ENCODE data around the gene DNM2.
A peak's percentile ranks its signal among the peaks of the same experiment; 100 is the strongest.

Gene DNM2

GRCh38 chr19:10723591-10723990 is 5.7 kb downstream of the DNM2 start:
- H2AFZ ChIP-seq (ENCODE audit: low read depth, low read length): no peak overlapping the region
- H3K4me3 ChIP-seq (ENCODE audit: insufficient read depth in 1 of 2, low read depth in 1 of 2, low read length in 2 of 2): no peak overlapping the region
- H3K36me3 ChIP-seq (ENCODE audit: control insufficient read depth in 1 of 2, insufficient read depth in 2 of 2, low read depth in 1 of 2, low read length in 2 of 2): peaks cover 7 to 17% of the 10 kb centered on the region in 2 experiments
- no peak overlapping the region for H3K4ac ChIP-seq (ENCODE audit: low read depth in 1 of 2, low read length in 2 of 2)
- no peak overlapping the region for H2BK120ac ChIP-seq (ENCODE audit: low read depth, low read length)
- H3K9ac ChIP-seq (ENCODE audit: low read length): no peak overlapping the region
- H3K18ac ChIP-seq (ENCODE audit: low read depth in 1 of 2, low read length in 2 of 2): no peak overlapping the region
- no peak for DNase-seq
- no peak overlapping the region for H3K27ac ChIP-seq (ENCODE audit: low read length, poor library complexity, severe bottlenecking)
- no peak overlapping the region for H3K23ac ChIP-seq (ENCODE audit: low read length in 2 of 2)
- H2BK15ac ChIP-seq (ENCODE audit: low read depth, poor library complexity, severe bottlenecking): no peak overlapping the region
- no peak overlapping the region for H2BK5ac ChIP-seq (ENCODE audit: low read depth, low read length, poor library complexity, severe bottlenecking)
- H3K27me3 ChIP-seq (ENCODE audit: control insufficient read depth in 1 of 2, insufficient read depth in 1 of 2, low read length in 2 of 2): no peaks in the 10 kb centered on the region
- H3K9me3 ChIP-seq (ENCODE audit: control insufficient read depth, low read length): no peaks in the 10 kb centered on the region
- no peak overlapping the region for H2AK5ac ChIP-seq (ENCODE audit: low read length, severe bottlenecking)
- H3K4me1 ChIP-seq (ENCODE audit: control insufficient read depth, insufficient read depth, low read depth, low read length): peaks cover 19% of the 10 kb centered on the region
- H4K8ac ChIP-seq (ENCODE audit: low read length): no peak overlapping the region
- no peak overlapping the region for H3K4me2 ChIP-seq (ENCODE audit: low read length, poor library complexity, severe bottlenecking)
- no peak overlapping the region for H4K91ac ChIP-seq (ENCODE audit: low read length)
- no peak overlapping the region for H2BK12ac ChIP-seq (ENCODE audit: low read length in 2 of 2)
- WGBS: 97% methylated on average over 3 of the region's 3 CpGs
- no peaks in the 10 kb centered on the region for H3K79me1 ChIP-seq (replicated peaks; ENCODE audit: low read length, poor library complexity, severe bottlenecking)
- H3K14ac ChIP-seq (ENCODE audit: low read length in 2 of 2): no peak overlapping the region

- no peak overlapping the region for H2AK5ac ChIP-seq (ENCODE audit: low read length, severe bottlenecking)
- whole genome bisulfite sequencing: 92% methylated on average over 12 of the region's 12 CpGs
Observed at GRCh38 chr19:10724573-10725071, 6.7 kb downstream of the DNM2 start.

GRCh38 chr19:10725415-10725814 is 7.5 kb downstream of the DNM2 start:
- Histone ChIP-seq H2AFZ (ENCODE audit: low read depth, low read length) (no peak overlapping the region), H3K9me3 (ENCODE audit: control insufficient read depth, low read length) (no peaks in the 10 kb centered on the region), H2BK5ac (ENCODE audit: low read depth, low read length, poor library complexity, severe bottlenecking) (no peak overlapping the region), H3K18ac (ENCODE audit: low read depth in 1 of 2, low read length in 2 of 2) (no peak overlapping the region), H3K36me3 (ENCODE audit: control insufficient read depth in 1 of 2, insufficient read depth in 2 of 2, low read depth in 1 of 2, low read length in 2 of 2) (peaks cover 9 to 25% of the 10 kb centered on the region in 2 experiments), H3K4ac (ENCODE audit: low read depth in 1 of 2, low read length in 2 of 2) (no peak overlapping the region), H2BK12ac (ENCODE audit: low read length in 2 of 2) (no peak overlapping the region), H3K14ac (ENCODE audit: low read length in 2 of 2) (no peak overlapping the region), H3K9ac (ENCODE audit: low read length) (no peak overlapping the region), H4K91ac (ENCODE audit: low read length) (no peak overlapping the region), H2BK15ac (ENCODE audit: low read depth, poor library complexity, severe bottlenecking) (no peak overlapping the region), H3K79me1 (replicated peaks; ENCODE audit: low read length, poor library complexity, severe bottlenecking) (no peaks in the 10 kb centered on the region), H2BK120ac (ENCODE audit: low read depth, low read length) (no peak overlapping the region), H4K8ac (ENCODE audit: low read length) (no peak overlapping the region), H3K27me3 (ENCODE audit: control insufficient read depth in 1 of 2, insufficient read depth in 1 of 2, low read length in 2 of 2) (no peaks in the 10 kb centered on the region), H3K4me2 (ENCODE audit: low read length, poor library complexity, severe bottlenecking) (no peak overlapping the region), H2AK5ac (ENCODE audit: low read length, severe bottlenecking) (no peak overlapping the region), H3K4me1 (ENCODE audit: control insufficient read depth, insufficient read depth, low read depth, low read length) (peaks cover 12% of the 10 kb centered on the region), H3K23ac (ENCODE audit: low read length in 2 of 2) (no peak overlapping the region), H3K27ac (ENCODE audit: low read length, poor library complexity, severe bottlenecking) (no peak overlapping the region), H3K4me3 (ENCODE audit: insufficient read depth in 1 of 2, low read depth in 1 of 2, low read length in 2 of 2) (no peak overlapping the region)
- 98% methylated on average over 4 of the region's 4 CpGs for WGBS
- no peak for DNase-seq

More at GRCh38 chr19:10724573-10725071, 6.7 kb downstream of the DNM2 start:
- Histone ChIP-seq H3K79me1 (replicated peaks; ENCODE audit: low read length, poor library complexity, severe bottlenecking) (no peaks in the 10 kb centered on the region), H3K4me3 (ENCODE audit: insufficient read depth in 1 of 2, low read depth in 1 of 2, low read length in 2 of 2) (peak overlapping the region in 1 of 2 experiments; percentile 40), H3K27me3 (ENCODE audit: control insufficient read depth in 1 of 2, insufficient read depth in 1 of 2, low read length in 2 of 2) (no peaks in the 10 kb centered on the region), H3K36me3 (ENCODE audit: control insufficient read depth in 1 of 2, insufficient read depth in 2 of 2, low read depth in 1 of 2, low read length in 2 of 2) (peaks cover 8 to 22% of the 10 kb centered on the region in 2 experiments), H3K9me3 (ENCODE audit: control insufficient read depth, low read length) (no peaks in the 10 kb centered on the region), H3K4me2 (ENCODE audit: low read length, poor library complexity, severe bottlenecking) (no peak overlapping the region), H4K91ac (ENCODE audit: low read length) (no peak overlapping the region), H4K8ac (ENCODE audit: low read length) (no peak overlapping the region), H2AFZ (ENCODE audit: low read depth, low read length) (no peak overlapping the region), H3K4me1 (ENCODE audit: control insufficient read depth, insufficient read depth, low read depth, low read length) (peaks cover 13% of the 10 kb centered on the region), H3K9ac (ENCODE audit: low read length) (peak overlapping the region; percentile 49), H2BK12ac (ENCODE audit: low read length in 2 of 2) (no peak overlapping the region), H2BK120ac (ENCODE audit: low read depth, low read length) (no peak overlapping the region), H3K18ac (ENCODE audit: low read depth in 1 of 2, low read length in 2 of 2) (no peak overlapping the region), H3K23ac (ENCODE audit: low read length in 2 of 2) (no peak overlapping the region), H3K4ac (ENCODE audit: low read depth in 1 of 2, low read length in 2 of 2) (no peak overlapping the region), H2BK15ac (ENCODE audit: low read depth, poor library complexity, severe bottlenecking) (no peak overlapping the region), H2BK5ac (ENCODE audit: low read depth, low read length, poor library complexity, severe bottlenecking) (no peak overlapping the region), H3K14ac (ENCODE audit: low read length in 2 of 2) (no peak overlapping the region), H3K27ac (ENCODE audit: low read length, poor library complexity, severe bottlenecking) (no peak overlapping the region)
- no peak for DNase-seq

- 94% methylated on average over 7 of the region's 10 CpGs for WGBS
- Histone ChIP-seq H3K9ac (ENCODE audit: low read length) (no peak overlapping the region), H3K18ac (ENCODE audit: low read depth in 1 of 2, low read length in 2 of 2) (no peak overlapping the region)
Observed at GRCh38 chr19:10726268-10726667, 8.4 kb downstream of the DNM2 start.

More at GRCh38 chr19:10726268-10726667, 8.4 kb downstream of the DNM2 start:
- Histone ChIP-seq H2BK120ac (ENCODE audit: low read depth, low read length) (no peak overlapping the region), H3K36me3 (ENCODE audit: control insufficient read depth in 1 of 2, insufficient read depth in 2 of 2, low read depth in 1 of 2, low read length in 2 of 2) (peaks cover 4 to 26% of the 10 kb centered on the region in 2 experiments), H2BK15ac (ENCODE audit: low read depth, poor library complexity, severe bottlenecking) (no peak overlapping the region), H3K9me3 (ENCODE audit: control insufficient read depth, low read length) (no peaks in the 10 kb centered on the region), H3K79me1 (replicated peaks; ENCODE audit: low read length, poor library complexity, severe bottlenecking) (no peaks in the 10 kb centered on the region), H3K4me3 (ENCODE audit: insufficient read depth in 1 of 2, low read depth in 1 of 2, low read length in 2 of 2) (no peak overlapping the region), H3K4me1 (ENCODE audit: control insufficient read depth, insufficient read depth, low read depth, low read length) (peaks cover 20% of the 10 kb centered on the region), H3K4me2 (ENCODE audit: low read length, poor library complexity, severe bottlenecking) (no peak overlapping the region), H2AFZ (ENCODE audit: low read depth, low read length) (no peak overlapping the region), H3K4ac (ENCODE audit: low read depth in 1 of 2, low read length in 2 of 2) (no peak overlapping the region), H2BK12ac (ENCODE audit: low read length in 2 of 2) (no peak overlapping the region), H3K23ac (ENCODE audit: low read length in 2 of 2) (no peak overlapping the region), H4K8ac (ENCODE audit: low read length) (no peak overlapping the region), H3K27me3 (ENCODE audit: control insufficient read depth in 1 of 2, insufficient read depth in 1 of 2, low read length in 2 of 2) (no peaks in the 10 kb centered on the region), H2BK5ac (ENCODE audit: low read depth, low read length, poor library complexity, severe bottlenecking) (no peak overlapping the region), H3K14ac (ENCODE audit: low read length in 2 of 2) (no peak overlapping the region), H3K27ac (ENCODE audit: low read length, poor library complexity, severe bottlenecking) (no peak overlapping the region), H2AK5ac (ENCODE audit: low read length, severe bottlenecking) (no peak overlapping the region), H4K91ac (ENCODE audit: low read length) (no peak overlapping the region)
- DNase-seq: no peak
